Prostate gland (tissue), 2 donors: ENCODE results near the gene POLR1E. TPM values are rescaled to one million over a fixed set of nuclear protein-coding genes. Genes with fewer than 3 reads are reported as not detected.

Experiments used
- DNase-seq: peaks from one replicate; pipeline ENCODE4 v3.0.0-alpha.2; 2019; ENCODE audit warnings: low spot score
- H3K27ac ChIP-seq, 2 donors: fragments of 200-600 bp; sonication (generic); 2 replicates each; pipeline ENCODE4 v1.5.1; 2017 to 2019
- H3K27me3 ChIP-seq: fragments of 200-600 bp; sonication (generic); replicated peaks from 2 replicates; pipeline ENCODE4 v1.5.1; 2019; ENCODE audit not compliant: insufficient read depth
- H3K36me3 ChIP-seq, 2 donors: fragments of 200-600 bp; sonication (generic); 1 replicate in 1 of 2; 2 replicates in 1 of 2; pipeline versions ENCODE4 v1.5.1 to v1.8.1; 2017 to 2019
- H3K4me1 ChIP-seq: fragments of 200-600 bp; sonication (generic); replicated peaks from 2 replicates; pipeline ENCODE4 v1.5.1; 2019
- H3K4me3 ChIP-seq, 2 donors: fragments of 200-600 bp; sonication (generic); 2 replicates each; pipeline ENCODE4 v1.5.1; 2017 to 2019
- H3K9me3 ChIP-seq: fragments of 200-600 bp; sonication (generic); 2 replicates; pipeline ENCODE4 v1.5.1; 2017
- CTCF ChIP-seq, 4 experiments: fragments of 200-600 bp in 2 of 4; fragments of 450-650 bp in 2 of 4; sonication (generic) in 2 of 4; IDR thresholded peaks; 1 replicate in 3 of 4; 2 replicates in 1 of 4; pipeline ENCODE4 v1.5.1; 2016 to 2019; ENCODE audit warnings: antibody characterized with exemption in 4 of 4, mild to moderate bottlenecking in 2 of 4, moderate library complexity in 2 of 4
- POLR2A ChIP-seq: fragments of 450-650 bp; IDR thresholded peaks from one replicate; pipeline ENCODE4 v1.6.1; 2016; ENCODE audit warnings: antibody characterized with exemption, mild to moderate bottlenecking
- POLR2AphosphoS5 ChIP-seq: sonication (generic); formaldehyde crosslinking; IDR thresholded peaks from one replicate; pipeline ENCODE4 v1.6.1; 2017; ENCODE audit warnings: antibody characterized with exemption
- WGBS: methylation state at CpG from one replicate; pipeline ENCODE4 v1.1.5; 2018; 5-methylcytosine and 5-hydroxymethylcytosine counted together
- intact Hi-C: fragments of 100-400 bp; cut with DNase I; formaldehyde crosslinking; loops from one replicate; pipeline ENCODE4 v1.14.2; 2022
- total RNA-seq, 2 donors: library from RNA; depleted of rRNA; stranded (reverse); fragments of >200 nt; gene quantifications; one replicate each; pipeline ENCODE4 v1.1.0, GENCODE V29; 2016

The POLR1E gene
- total RNA-seq, 2 donors from 2014 or later, result 20.7 to 21.0 TPM

- no peaks in the 10 kb centered on the region for H3K36me3 ChIP-seq
- intact Hi-C loops, result no loop called here
- no peak for TF ChIP-seq CTCF (IDR thresholded peaks at IDR 0.05)
- no peak for TF ChIP-seq POLR2A
- TF ChIP-seq POLR2AphosphoS5, result no peak
- no peak overlapping the region for H3K4me3 ChIP-seq
- no peaks in the 10 kb centered on the region for H3K9me3 ChIP-seq
- no peak overlapping the region for H3K27ac ChIP-seq
- H3K27me3 ChIP-seq, result no peaks in the 10 kb centered on the region
- no peak for DNase-seq
- no peaks in the 10 kb centered on the region for H3K4me1 ChIP-seq
These were observed 63.8 kb downstream of the POLR1E start for GRCh38 chr9:37549527-37549926.

GRCh38 chr9:37550781-37551180 is 65.0 kb downstream of the POLR1E start:
- Histone ChIP-seq H3K36me3 (no peaks in the 10 kb centered on the region), H3K4me3 (no peak overlapping the region), H3K27ac (no peak overlapping the region), H3K4me1 (no peaks in the 10 kb centered on the region), H3K9me3 (no peaks in the 10 kb centered on the region), H3K27me3 (no peaks in the 10 kb centered on the region)
- intact Hi-C loops, result no loop called here
- 53% methylated on average over 1 of the region's 1 CpG for WGBS
- no peak for DNase-seq
- TF ChIP-seq CTCF (IDR thresholded peaks at IDR 0.05) (no peak), POLR2AphosphoS5 (no peak), POLR2A (no peak)

GRCh38 chr9:37551468-37551867 is 65.7 kb downstream of the POLR1E start:
- no peaks in the 10 kb centered on the region for H3K4me1 ChIP-seq
- no peak overlapping the region for H3K27ac ChIP-seq
- H3K4me3 ChIP-seq, result no peak overlapping the region
- no peaks in the 10 kb centered on the region for H3K27me3 ChIP-seq
- 96% methylated on average over 3 of the region's 3 CpGs for WGBS
- intact Hi-C loops, result no loop called here
- H3K9me3 ChIP-seq, result no peaks in the 10 kb centered on the region
- no peak for DNase-seq
- TF ChIP-seq POLR2AphosphoS5 (no peak), CTCF (IDR thresholded peaks at IDR 0.05) (no peak), POLR2A (no peak)
- no peaks in the 10 kb centered on the region for H3K36me3 ChIP-seq

DNA sequence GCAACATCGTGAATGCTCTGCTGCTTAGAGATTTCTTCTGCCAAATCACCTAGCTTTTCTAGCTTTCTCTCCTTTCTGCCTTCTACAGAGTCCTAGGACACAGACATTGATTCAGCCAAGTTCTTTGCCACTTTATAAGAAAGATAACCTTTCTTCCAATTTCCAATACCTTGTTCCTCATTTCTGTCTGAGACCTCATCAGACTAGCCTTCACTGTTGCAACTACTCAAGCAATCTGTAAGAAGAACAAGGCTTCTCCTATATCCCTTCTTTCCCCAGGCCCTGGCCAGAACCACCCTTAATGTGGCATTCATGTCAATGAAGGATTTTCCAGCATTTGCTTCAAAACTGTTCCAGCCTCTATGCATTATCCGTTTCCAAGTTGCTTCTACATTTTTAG is 66.1 kb downstream of the POLR1E start:
- no peak overlapping the region for H3K27ac ChIP-seq
- H3K36me3 ChIP-seq, result no peaks in the 10 kb centered on the region
- WGBS, result 91% methylated on average over 2 of the region's 2 CpGs
- intact Hi-C loops, result no loop called here
- TF ChIP-seq POLR2AphosphoS5 (no peak), POLR2A (no peak), CTCF (IDR thresholded peaks at IDR 0.05) (no peak)
- no peaks in the 10 kb centered on the region for H3K27me3 ChIP-seq
- no peak for DNase-seq
- no peaks in the 10 kb centered on the region for H3K4me1 ChIP-seq
- H3K4me3 ChIP-seq, result no peak overlapping the region
- H3K9me3 ChIP-seq, result no peaks in the 10 kb centered on the region

Other genes starting within 250 kb of the POLR1E start
- 100 to 1,000 TPM; 191 to 275 TPM for gene GRHPR, start 63.3 kb upstream of the POLR1E start, total RNA-seq
- 10 to 100 TPM; 17.8 to 26.6 TPM for gene ZBTB5, start 20.5 kb upstream of the POLR1E start, total RNA-seq
- 10 to 100 TPM in 1 of 2 donors, 1 to 10 TPM in 1; 8.5 to 17.6 TPM for gene FBXO10, start 90.4 kb downstream of the POLR1E start, total RNA-seq
- 10 to 100 TPM; 81.2 to 82.8 TPM for gene TOMM5, start 106.6 kb downstream of the POLR1E start, total RNA-seq
- 10 to 100 TPM in 1 of 2 donors, under 1 TPM in 1; 0.36 to 47.6 TPM for gene FRMPD1, start 165.0 kb downstream of the POLR1E start, total RNA-seq